HEK293 (cell line): Measurements from ENCODE around the gene FAM181A.

ENCODE experiments used
- CTCF ChIP-seq: fragments of 450-650 bp; formaldehyde crosslinking; IDR thresholded peaks from 2 replicates; pipeline ENCODE4 v1.5.1; 2016; ENCODE audit warnings: missing biosample characterization, missing genetic modification characterization
- KLF7 ChIP-seq: fragments of 450-650 bp; formaldehyde crosslinking; IDR thresholded peaks from 2 replicates; pipeline ENCODE4 v1.5.1; 2016; ENCODE audit warnings: missing biosample characterization, missing genetic modification characterization, borderline replicate concordance
- ZBTB49 ChIP-seq: fragments of 450-650 bp; formaldehyde crosslinking; IDR thresholded peaks from 2 replicates; pipeline ENCODE4 v1.5.1; 2016; ENCODE audit warnings: missing biosample characterization, missing genetic modification characterization, low read depth
- ZBTB7A ChIP-seq: fragments of 450-650 bp; formaldehyde crosslinking; IDR thresholded peaks from 2 replicates; pipeline ENCODE4 v1.5.1; 2016; ENCODE audit warnings: low read depth, missing biosample characterization, missing genetic modification characterization
- ZNF138 ChIP-seq: fragments of 450-650 bp; formaldehyde crosslinking; IDR thresholded peaks from 2 replicates; pipeline ENCODE4 v1.5.1; 2016; ENCODE audit warnings: missing biosample characterization, missing genetic modification characterization, borderline replicate concordance
- ZNF280D ChIP-seq: fragments of 450-650 bp; formaldehyde crosslinking; IDR thresholded peaks from 2 replicates; pipeline ENCODE4 v1.5.1; 2016; ENCODE audit warnings: missing biosample characterization, missing genetic modification characterization
- ZNF37A ChIP-seq: fragments of 450-650 bp; IDR thresholded peaks from 2 replicates; pipeline ENCODE4 v1.5.1; 2018; ENCODE audit warnings: missing biosample characterization, missing genetic modification characterization
- ZNF621 ChIP-seq: fragments of 450-650 bp; formaldehyde crosslinking; IDR thresholded peaks from 2 replicates; pipeline ENCODE4 v1.5.1; 2017; ENCODE audit warnings: missing biosample characterization, missing genetic modification characterization
- ZNF639 ChIP-seq: fragments of 450-650 bp; formaldehyde crosslinking; IDR thresholded peaks from 2 replicates; pipeline ENCODE4 v1.5.1; 2016; ENCODE audit warnings: missing biosample characterization, missing genetic modification characterization

GRCh38 chr14:93898081-93898611 is 29.0 kb upstream of the FAM181A start:
- no peak for TF ChIP-seq KLF7
- TF ChIP-seq CTCF (tag by site-specific recombination): no peak
- no peak for TF ChIP-seq ZNF37A (tag by site-specific recombination)
- TF ChIP-seq ZNF138: no peak
- no peak for TF ChIP-seq ZBTB49
- no peak for TF ChIP-seq ZNF621 (tag by site-specific recombination)
- no peak for TF ChIP-seq ZNF280D
- TF ChIP-seq ZBTB7A (tag by site-specific recombination): no peak
- TF ChIP-seq ZNF639: no peak
